WTC11 (cell line): ENCODE data around the gene TRAPPC10.

Source experiments
- ARID4B ChIP-seq: sonication (generic); formaldehyde crosslinking; IDR thresholded peaks from 2 replicates; pipeline ENCODE4 v1.8.0; 2023; ENCODE audit warnings: missing genetic modification reagents, mild to moderate bottlenecking, borderline replicate concordance
- ATF1 ChIP-seq: sonication (generic); formaldehyde crosslinking; IDR thresholded peaks from 2 replicates; pipeline ENCODE4 v1.8.1; 2023; ENCODE audit warnings: mild to moderate bottlenecking, moderate library complexity, missing genetic modification reagents
- ATF3 ChIP-seq: sonication (generic); formaldehyde crosslinking; conservative IDR thresholded peaks from 2 replicates; pipeline ENCODE4 v1.8.1; 2022; ENCODE audit warnings: mild to moderate bottlenecking, missing genetic modification reagents
- ATF6 ChIP-seq: sonication (generic); formaldehyde crosslinking; IDR thresholded peaks from 2 replicates; pipeline ENCODE4 v1.8.1; 2023; ENCODE audit warnings: mild to moderate bottlenecking, missing genetic modification reagents
- CREB1 ChIP-seq: sonication (generic); formaldehyde crosslinking; IDR thresholded peaks from 2 replicates; pipeline ENCODE4 v1.8.0; 2023; ENCODE audit warnings: mild to moderate bottlenecking, missing genetic modification reagents
- CTCF ChIP-seq: fragments of 200-600 bp; IDR thresholded peaks from 2 replicates; pipeline ENCODE4 v1.8.0; 2022; ENCODE audit warnings: antibody characterized with exemption
- NR2C2 ChIP-seq: sonication (generic); formaldehyde crosslinking; IDR thresholded peaks from 2 replicates; pipeline ENCODE4 v1.8.0; 2022; ENCODE audit warnings: mild to moderate bottlenecking, missing genetic modification reagents
- SMAD3 ChIP-seq: sonication (generic); formaldehyde crosslinking; IDR thresholded peaks from 2 replicates; pipeline ENCODE4 v1.8.0; 2022; ENCODE audit warnings: missing genetic modification reagents, mild to moderate bottlenecking, borderline replicate concordance
- TP53 ChIP-seq: sonication (generic); formaldehyde crosslinking; IDR thresholded peaks from 2 replicates; pipeline ENCODE4 v1.8.1; 2023; ENCODE audit warnings: mild to moderate bottlenecking, missing genetic modification reagents
- ZBTB21 ChIP-seq: sonication (generic); formaldehyde crosslinking; IDR thresholded peaks from 2 replicates; pipeline ENCODE4 v1.8.1; 2023; ENCODE audit warnings: mild to moderate bottlenecking, missing genetic modification reagents, borderline replicate concordance

GRCh38 chr21:43986544-43987451 lies 25.3 kb upstream of the TRAPPC10 start:
- TF ChIP-seq CTCF (no peak), ATF3 (no peak), SMAD3 (no peak), ATF1 (no peak), NR2C2 (CRISPR knock-in tag) (no peak), ARID4B (no peak), ATF6 (CRISPR knock-in tag) (no peak), TP53 (CRISPR knock-in tag) (no peak), CREB1 (no peak), ZBTB21 (no peak)
